Liver (tissue), 9 donors: ENCODE measurements around the gene POLN. TPM values are rescaled to one million over a fixed set of nuclear protein-coding genes. Genes with fewer than 3 reads are reported as not detected.

Experiments used
- DNase-seq: peaks from one replicate; pipeline ENCODE4 v3.0.0-alpha.2; 2017; ENCODE audit warnings: low spot score
- H3K27ac ChIP-seq, 2 donors: one replicate each; pipeline ENCODE4 v1.7.0; 2013; ENCODE audit warnings: inconsistent platforms in 2 of 2, low read length in 2 of 2, control low read depth in 1 of 2, low read depth in 1 of 2, mild to moderate bottlenecking in 1 of 2
- H3K27me3 ChIP-seq, 4 donors: one replicate each; pipeline versions ENCODE4 v1.6.1 to v1.7.0; 2013; ENCODE audit warnings: low read length in 3 of 4, inconsistent platforms in 1 of 4, mild to moderate bottlenecking in 1 of 4, moderate library complexity in 1 of 4; ENCODE audit not compliant: control insufficient read depth in 4 of 4, insufficient read depth in 4 of 4
- H3K36me3 ChIP-seq, 4 donors: one replicate each; pipeline versions ENCODE4 v1.6.1 to v1.7.0; 2013; ENCODE audit warnings: low read length in 3 of 4, mild to moderate bottlenecking in 3 of 4, low read depth in 1 of 4, moderate library complexity in 1 of 4; ENCODE audit not compliant: control insufficient read depth in 4 of 4, insufficient read depth in 3 of 4
- H3K4me1 ChIP-seq, 4 donors: one replicate each; pipeline versions ENCODE4 v1.6.1 to v1.7.0; 2013; ENCODE audit warnings: low read length in 3 of 4, mild to moderate bottlenecking in 3 of 4, moderate library complexity in 1 of 4; ENCODE audit not compliant: control insufficient read depth in 4 of 4, insufficient read depth in 4 of 4
- H3K4me3 ChIP-seq, 3 donors: one replicate each; pipeline versions ENCODE4 v1.6.1 to v1.7.0; 2013; ENCODE audit warnings: low read length in 3 of 3, control low read depth in 1 of 3, low read depth in 1 of 3, mild to moderate bottlenecking in 1 of 3
- H3K9ac ChIP-seq, 2 donors: one replicate each; pipeline ENCODE4 v1.7.0; 2013; ENCODE audit warnings: low read length in 2 of 2, mild to moderate bottlenecking in 2 of 2, moderate library complexity in 2 of 2, control low read depth in 1 of 2, low read depth in 1 of 2
- H3K9me3 ChIP-seq, 4 donors: one replicate each; pipeline versions ENCODE4 v1.6.1 to v1.7.0; 2013; ENCODE audit warnings: low read length in 3 of 4; ENCODE audit not compliant: control insufficient read depth in 4 of 4
- EGR1 ChIP-seq, 2 donors: IDR thresholded peaks; 2 replicates each; pipeline ENCODE4 v1.6.1; 2016 to 2018; ENCODE audit warnings: antibody characterized with exemption in 2 of 2, low read depth in 2 of 2
- FOXA1 ChIP-seq: IDR thresholded peaks from 2 replicates; pipeline ENCODE4 v1.6.1; 2016; ENCODE audit warnings: antibody characterized with exemption
- FOXA2 ChIP-seq: IDR thresholded peaks from 2 replicates; pipeline ENCODE4 v1.6.1; 2016; ENCODE audit warnings: antibody characterized with exemption
- GABPA ChIP-seq, 2 donors: IDR thresholded peaks in 1 of 2; conservative IDR thresholded peaks in 1 of 2; 2 replicates each; pipeline ENCODE4 v1.6.1; 2016; ENCODE audit warnings: antibody characterized with exemption in 2 of 2, mild to moderate bottlenecking in 1 of 2, moderate library complexity in 1 of 2
- HNF4A ChIP-seq, 2 donors: conservative IDR thresholded peaks; 2 replicates each; pipeline ENCODE4 v1.6.1; 2016; ENCODE audit warnings: antibody characterized with exemption in 2 of 2, mild to moderate bottlenecking in 2 of 2
- JUND ChIP-seq, 2 donors: IDR thresholded peaks; 2 replicates each; pipeline ENCODE4 v1.6.1; 2016; ENCODE audit warnings: antibody characterized with exemption in 2 of 2
- RXRA ChIP-seq, 2 donors: IDR thresholded peaks; 2 replicates each; pipeline ENCODE4 v1.6.1; 2017 to 2018; ENCODE audit warnings: antibody characterized with exemption in 2 of 2, mild to moderate bottlenecking in 1 of 2
- WGBS: extraction: QIAGEN DNeasy Blood & Tissue Kit; methylation state at CpG from one replicate; pipeline ENCODE4 v1.1.7; 2013; 5-methylcytosine and 5-hydroxymethylcytosine counted together
- polyA plus RNA-seq, 2 donors: library from polyadenylated mRNA; stranded (reverse) in 1 of 2; unstranded in 1 of 2; fragments of 200-250 nt in 1 of 2; fragments of >200 nt in 1 of 2; fragmentation: Nextera tagmentation in 1 of 2; extraction: Ambion mirVana in 1 of 2; gene quantifications; one replicate each; pipeline versions ENCODE4 v1.2.1 to v1.2.3, GENCODE V29; 2013 to 2015
- total RNA-seq, 2 donors: library from RNA; depleted of rRNA; stranded (reverse); fragments of >200 nt; gene quantifications; one replicate each; pipeline ENCODE4 v1.2.3, GENCODE V29; 2014
- TF ChIP-seq, protein P1 (sequence below): IDR thresholded peaks from 2 replicates; pipeline ENCODE4 v1.6.1; 2016; ENCODE audit warnings: antibody characterized with exemption
- TF ChIP-seq, protein P2 (sequence below): IDR thresholded peaks from 2 replicates; pipeline ENCODE4 v1.6.1; 2016; ENCODE audit warnings: antibody characterized with exemption, mild to moderate bottlenecking
- TF ChIP-seq, protein P3 (sequence below): IDR thresholded peaks from 2 replicates; pipeline ENCODE4 v1.6.1; 2016; ENCODE audit warnings: antibody characterized with exemption
- TF ChIP-seq, protein P4 (sequence below): fragments of 150-350 bp; IDR thresholded peaks from 2 replicates; pipeline ENCODE4 v1.5.1; 2017; ENCODE audit warnings: improper control_type of control experiment, low read depth, low read length; ENCODE audit not compliant: missing input control
- donor health status: healthy.
- donor health status: healthy.
- donor health status: healthy.
- donor health status: healthy.
- donor health status: healthy.

Gene POLN
- total and polyA plus RNA-seq, 4 donors: 0.44 to 2.3 (median 1.4) TPM

DNA sequence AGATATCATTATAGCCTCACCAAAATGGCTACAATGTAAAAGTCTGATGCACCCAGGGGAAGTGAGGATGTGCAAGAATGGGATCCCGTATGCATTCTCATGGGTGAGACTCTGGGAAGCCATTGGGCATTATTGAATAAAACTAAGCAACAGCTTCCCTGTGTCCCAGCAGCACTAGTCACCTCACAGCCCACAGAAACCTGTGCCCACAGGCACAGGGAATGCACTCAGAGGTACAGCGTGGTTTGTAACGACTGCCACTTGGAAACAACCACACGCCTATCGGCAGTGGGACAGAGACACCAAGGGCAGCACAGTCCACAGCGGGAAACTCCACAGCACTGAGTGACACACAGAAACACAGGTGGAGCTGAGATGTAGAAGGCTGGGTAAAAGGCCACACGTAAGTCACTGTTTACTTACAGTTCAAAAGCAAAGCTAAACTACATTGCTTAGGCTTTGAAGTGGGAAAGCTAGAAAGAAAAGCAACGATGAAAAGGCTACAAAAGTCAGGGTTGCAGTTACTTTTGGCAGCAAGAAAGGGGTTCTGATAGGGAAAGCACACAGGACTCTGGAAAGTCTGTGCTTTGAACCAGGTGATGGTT is 69.2 kb downstream of the POLN start:
- no peaks in the 10 kb centered on the region for H3K4me1 ChIP-seq
- H3K4me3 ChIP-seq: no peak overlapping the region
- no peaks in the 10 kb centered on the region for H3K36me3 ChIP-seq
- DNase-seq: no peak
- no peak overlapping the region for H3K27ac ChIP-seq
- no peaks in the 10 kb centered on the region for H3K9me3 ChIP-seq
- TF ChIP-seq, protein P1, sequence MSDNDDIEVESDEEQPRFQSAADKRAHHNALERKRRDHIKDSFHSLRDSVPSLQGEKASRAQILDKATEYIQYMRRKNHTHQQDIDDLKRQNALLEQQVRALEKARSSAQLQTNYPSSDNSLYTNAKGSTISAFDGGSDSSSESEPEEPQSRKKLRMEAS: no peak
- TF ChIP-seq GABPA (IDR thresholded peaks at IDR 0.05 in 1 of 2, conservative IDR thresholded peaks at IDR 0.05 in 1 of 2) (no peak), FOXA1 (no peak), JUND (IDR thresholded peaks at IDR 0.05) (no peak), RXRA (IDR thresholded peaks at IDR 0.05) (no peak)
- TF ChIP-seq, protein P2, sequence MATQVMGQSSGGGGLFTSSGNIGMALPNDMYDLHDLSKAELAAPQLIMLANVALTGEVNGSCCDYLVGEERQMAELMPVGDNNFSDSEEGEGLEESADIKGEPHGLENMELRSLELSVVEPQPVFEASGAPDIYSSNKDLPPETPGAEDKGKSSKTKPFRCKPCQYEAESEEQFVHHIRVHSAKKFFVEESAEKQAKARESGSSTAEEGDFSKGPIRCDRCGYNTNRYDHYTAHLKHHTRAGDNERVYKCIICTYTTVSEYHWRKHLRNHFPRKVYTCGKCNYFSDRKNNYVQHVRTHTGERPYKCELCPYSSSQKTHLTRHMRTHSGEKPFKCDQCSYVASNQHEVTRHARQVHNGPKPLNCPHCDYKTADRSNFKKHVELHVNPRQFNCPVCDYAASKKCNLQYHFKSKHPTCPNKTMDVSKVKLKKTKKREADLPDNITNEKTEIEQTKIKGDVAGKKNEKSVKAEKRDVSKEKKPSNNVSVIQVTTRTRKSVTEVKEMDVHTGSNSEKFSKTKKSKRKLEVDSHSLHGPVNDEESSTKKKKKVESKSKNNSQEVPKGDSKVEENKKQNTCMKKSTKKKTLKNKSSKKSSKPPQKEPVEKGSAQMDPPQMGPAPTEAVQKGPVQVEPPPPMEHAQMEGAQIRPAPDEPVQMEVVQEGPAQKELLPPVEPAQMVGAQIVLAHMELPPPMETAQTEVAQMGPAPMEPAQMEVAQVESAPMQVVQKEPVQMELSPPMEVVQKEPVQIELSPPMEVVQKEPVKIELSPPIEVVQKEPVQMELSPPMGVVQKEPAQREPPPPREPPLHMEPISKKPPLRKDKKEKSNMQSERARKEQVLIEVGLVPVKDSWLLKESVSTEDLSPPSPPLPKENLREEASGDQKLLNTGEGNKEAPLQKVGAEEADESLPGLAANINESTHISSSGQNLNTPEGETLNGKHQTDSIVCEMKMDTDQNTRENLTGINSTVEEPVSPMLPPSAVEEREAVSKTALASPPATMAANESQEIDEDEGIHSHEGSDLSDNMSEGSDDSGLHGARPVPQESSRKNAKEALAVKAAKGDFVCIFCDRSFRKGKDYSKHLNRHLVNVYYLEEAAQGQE: no peak
- TF ChIP-seq, protein P3, sequence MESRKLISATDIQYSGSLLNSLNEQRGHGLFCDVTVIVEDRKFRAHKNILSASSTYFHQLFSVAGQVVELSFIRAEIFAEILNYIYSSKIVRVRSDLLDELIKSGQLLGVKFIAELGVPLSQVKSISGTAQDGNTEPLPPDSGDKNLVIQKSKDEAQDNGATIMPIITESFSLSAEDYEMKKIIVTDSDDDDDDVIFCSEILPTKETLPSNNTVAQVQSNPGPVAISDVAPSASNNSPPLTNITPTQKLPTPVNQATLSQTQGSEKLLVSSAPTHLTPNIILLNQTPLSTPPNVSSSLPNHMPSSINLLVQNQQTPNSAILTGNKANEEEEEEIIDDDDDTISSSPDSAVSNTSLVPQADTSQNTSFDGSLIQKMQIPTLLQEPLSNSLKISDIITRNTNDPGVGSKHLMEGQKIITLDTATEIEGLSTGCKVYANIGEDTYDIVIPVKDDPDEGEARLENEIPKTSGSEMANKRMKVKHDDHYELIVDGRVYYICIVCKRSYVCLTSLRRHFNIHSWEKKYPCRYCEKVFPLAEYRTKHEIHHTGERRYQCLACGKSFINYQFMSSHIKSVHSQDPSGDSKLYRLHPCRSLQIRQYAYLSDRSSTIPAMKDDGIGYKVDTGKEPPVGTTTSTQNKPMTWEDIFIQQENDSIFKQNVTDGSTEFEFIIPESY: no peak
- TF ChIP-seq, protein P4, sequence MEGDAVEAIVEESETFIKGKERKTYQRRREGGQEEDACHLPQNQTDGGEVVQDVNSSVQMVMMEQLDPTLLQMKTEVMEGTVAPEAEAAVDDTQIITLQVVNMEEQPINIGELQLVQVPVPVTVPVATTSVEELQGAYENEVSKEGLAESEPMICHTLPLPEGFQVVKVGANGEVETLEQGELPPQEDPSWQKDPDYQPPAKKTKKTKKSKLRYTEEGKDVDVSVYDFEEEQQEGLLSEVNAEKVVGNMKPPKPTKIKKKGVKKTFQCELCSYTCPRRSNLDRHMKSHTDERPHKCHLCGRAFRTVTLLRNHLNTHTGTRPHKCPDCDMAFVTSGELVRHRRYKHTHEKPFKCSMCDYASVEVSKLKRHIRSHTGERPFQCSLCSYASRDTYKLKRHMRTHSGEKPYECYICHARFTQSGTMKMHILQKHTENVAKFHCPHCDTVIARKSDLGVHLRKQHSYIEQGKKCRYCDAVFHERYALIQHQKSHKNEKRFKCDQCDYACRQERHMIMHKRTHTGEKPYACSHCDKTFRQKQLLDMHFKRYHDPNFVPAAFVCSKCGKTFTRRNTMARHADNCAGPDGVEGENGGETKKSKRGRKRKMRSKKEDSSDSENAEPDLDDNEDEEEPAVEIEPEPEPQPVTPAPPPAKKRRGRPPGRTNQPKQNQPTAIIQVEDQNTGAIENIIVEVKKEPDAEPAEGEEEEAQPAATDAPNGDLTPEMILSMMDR: no peak
- H3K27me3 ChIP-seq: no peaks in the 10 kb centered on the region
- WGBS: 83% methylated on average over 8 of the region's 8 CpGs
- H3K9ac ChIP-seq: no peak overlapping the region

DNA sequence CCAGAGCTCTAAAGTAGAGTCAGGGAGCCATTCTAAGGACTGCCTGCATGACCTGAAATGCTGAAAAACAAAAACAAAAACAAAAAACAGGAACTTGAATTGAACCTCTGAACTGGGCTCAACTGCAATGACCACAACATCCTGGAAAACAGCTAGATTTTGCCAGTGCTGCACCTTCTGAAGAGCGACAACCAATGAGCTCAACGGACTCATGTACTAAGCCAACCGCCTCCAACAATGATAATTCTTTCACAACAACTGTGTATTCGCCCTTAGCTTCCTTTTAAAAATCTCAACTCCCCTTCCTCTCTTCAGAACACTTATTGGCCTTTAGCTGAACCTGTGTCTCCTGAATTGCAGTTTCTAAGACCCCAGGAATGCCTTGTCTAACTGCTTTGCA is 69.8 kb downstream of the POLN start:
- H3K4me1 ChIP-seq: no peaks in the 10 kb centered on the region
- no peaks in the 10 kb centered on the region for H3K9me3 ChIP-seq
- H3K36me3 ChIP-seq: no peaks in the 10 kb centered on the region
- no peak for DNase-seq
- no peak for TF ChIP-seq FOXA1
- TF ChIP-seq FOXA2: no peak
- TF ChIP-seq, protein P1: no peak
- TF ChIP-seq HNF4A (conservative IDR thresholded peaks at IDR 0.05): no peak
- TF ChIP-seq, protein P4: no peak
- no peak for TF ChIP-seq EGR1 (IDR thresholded peaks at IDR 0.05; ENCODE audit: low read depth in 2 of 2)
- 80% methylated on average over 4 of the region's 4 CpGs for WGBS
- H3K9ac ChIP-seq: no peak overlapping the region
- H3K27me3 ChIP-seq: no peaks in the 10 kb centered on the region
- no peak overlapping the region for H3K27ac ChIP-seq
- H3K4me3 ChIP-seq: no peak overlapping the region
